Esophagus muscularis mucosa (tissue), 4 donors: ENCODE data around the gene MOB2.

Experiments used
- EP300 ChIP-seq: sonication (generic); formaldehyde crosslinking; IDR thresholded peaks from one replicate; pipeline ENCODE4 v1.6.1; 2017; ENCODE audit warnings: antibody characterized with exemption
- POLR2A ChIP-seq: fragments of 450-650 bp; IDR thresholded peaks from one replicate; pipeline ENCODE4 v1.6.1; 2017; ENCODE audit warnings: antibody characterized with exemption, moderate library complexity, mild to moderate bottlenecking, low read depth
- POLR2AphosphoS5 ChIP-seq, 2 donors: sonication (generic); formaldehyde crosslinking; IDR thresholded peaks; one replicate each; pipeline ENCODE4 v1.6.1; 2017; ENCODE audit warnings: antibody characterized with exemption in 2 of 2
- TF ChIP-seq, protein P1 (sequence below), 3 experiments: fragments of 200-600 bp in 2 of 3; fragments of 450-650 bp in 1 of 3; sonication (generic) in 2 of 3; IDR thresholded peaks; one replicate each; pipeline ENCODE4 v1.5.1; 2017 to 2019; ENCODE audit warnings: antibody characterized with exemption in 3 of 3, mild to moderate bottlenecking in 2 of 3, moderate library complexity in 1 of 3

DNA sequence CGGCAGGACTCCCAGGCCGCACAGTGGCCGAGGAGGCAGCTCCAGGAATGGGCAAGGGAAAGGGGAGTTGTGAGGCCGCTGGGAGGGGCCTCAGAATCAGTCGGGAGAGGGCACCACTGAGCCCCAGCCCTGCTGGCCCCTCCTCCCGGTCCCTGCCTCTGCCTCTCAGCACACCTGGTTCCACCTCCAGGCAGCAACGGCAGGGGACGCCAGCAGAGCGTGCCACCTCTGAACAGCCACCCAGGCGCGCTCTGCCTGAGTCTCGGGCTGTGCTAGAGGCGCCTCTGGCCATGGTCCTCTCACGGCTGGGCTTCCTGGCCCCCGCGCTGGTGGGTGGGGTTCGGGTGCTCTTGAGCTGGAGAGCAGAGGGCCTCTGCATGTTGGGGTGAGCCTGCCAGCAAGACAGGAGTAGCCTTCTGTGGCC, 33.0 kb downstream of the MOB2 start:
- TF ChIP-seq, protein P1, sequence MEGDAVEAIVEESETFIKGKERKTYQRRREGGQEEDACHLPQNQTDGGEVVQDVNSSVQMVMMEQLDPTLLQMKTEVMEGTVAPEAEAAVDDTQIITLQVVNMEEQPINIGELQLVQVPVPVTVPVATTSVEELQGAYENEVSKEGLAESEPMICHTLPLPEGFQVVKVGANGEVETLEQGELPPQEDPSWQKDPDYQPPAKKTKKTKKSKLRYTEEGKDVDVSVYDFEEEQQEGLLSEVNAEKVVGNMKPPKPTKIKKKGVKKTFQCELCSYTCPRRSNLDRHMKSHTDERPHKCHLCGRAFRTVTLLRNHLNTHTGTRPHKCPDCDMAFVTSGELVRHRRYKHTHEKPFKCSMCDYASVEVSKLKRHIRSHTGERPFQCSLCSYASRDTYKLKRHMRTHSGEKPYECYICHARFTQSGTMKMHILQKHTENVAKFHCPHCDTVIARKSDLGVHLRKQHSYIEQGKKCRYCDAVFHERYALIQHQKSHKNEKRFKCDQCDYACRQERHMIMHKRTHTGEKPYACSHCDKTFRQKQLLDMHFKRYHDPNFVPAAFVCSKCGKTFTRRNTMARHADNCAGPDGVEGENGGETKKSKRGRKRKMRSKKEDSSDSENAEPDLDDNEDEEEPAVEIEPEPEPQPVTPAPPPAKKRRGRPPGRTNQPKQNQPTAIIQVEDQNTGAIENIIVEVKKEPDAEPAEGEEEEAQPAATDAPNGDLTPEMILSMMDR (IDR thresholded peaks at IDR 0.05) = peak; percentile 58 to 67 (median 61)
- TF ChIP-seq POLR2A = no peak
- no peak for TF ChIP-seq POLR2AphosphoS5 (IDR thresholded peaks at IDR 0.05)
- no peak for TF ChIP-seq EP300
